ENCODE measurements around the gene COL4A2. TPM values are rescaled to one million over a fixed set of nuclear protein-coding genes. Genes with fewer than 3 reads are reported as not detected.

The COL4A2 gene
- polyA plus RNA-seq, 1 donor (not counting 4 experiments of a cell fraction or from before 2014, with no cell fraction given): 30.7 TPM

GRCh38 chr13:110553417-110553816 is 246.3 kb downstream of the COL4A2 start:
- H3K4me1 ChIP-seq (ENCODE audit: control insufficient read depth, extremely low read depth, insufficient read depth, low read length): no peaks in the 10 kb centered on the region
- H3K27ac ChIP-seq (ENCODE audit: control insufficient read depth, insufficient read depth, low read length): no peak overlapping the region
- H2AFZ ChIP-seq (ENCODE audit: control insufficient read depth, low read length): no peak overlapping the region
- H3K79me2 ChIP-seq (ENCODE audit: control insufficient read depth, insufficient read depth, low read length): no peaks in the 10 kb centered on the region
- no peaks in the 10 kb centered on the region for H4K20me1 ChIP-seq (ENCODE audit: control insufficient read depth, extremely low read depth, insufficient read depth, low read length)
- dilution Hi-C loops (cut with MboI; ENCODE audit: extremely low pct_ligation_motif_present, low sequenced_read_pairs): no loop called here
- H3K36me3 ChIP-seq (ENCODE audit: control insufficient read depth in 2 of 2, extremely low read depth in 1 of 2, insufficient read depth in 2 of 2, low read length in 2 of 2): no peaks in the 10 kb centered on the region
- DNase-seq (ENCODE audit: low read depth, low spot score) (no peak), FAIRE-seq (no peak)
- H3K9me3 ChIP-seq (ENCODE audit: control insufficient read depth, low read depth, low read length): no peaks in the 10 kb centered on the region
- no peak overlapping the region for H3K4me2 ChIP-seq (ENCODE audit: control insufficient read depth, extremely low read depth, insufficient read depth, low read depth, low read length)
- H3K27me3 ChIP-seq (ENCODE audit: control insufficient read depth, extremely low read depth, insufficient read depth, low read length): no peaks in the 10 kb centered on the region
- no peak overlapping the region for H3K9ac ChIP-seq (ENCODE audit: control insufficient read depth, extremely low read depth, insufficient read depth, low read length)
- H3K4me3 ChIP-seq (ENCODE audit: control insufficient read depth in 2 of 3, extremely low read depth in 1 of 3, insufficient read depth in 2 of 3, low read depth in 1 of 3, low read length in 3 of 3): no peak overlapping the region
- H3K9me1 ChIP-seq (ENCODE audit: control insufficient read depth, extremely low read depth, insufficient read depth, low read length): no peaks in the 10 kb centered on the region
- TF ChIP-seq CTCF (optimal IDR thresholded peaks at IDR 0.05 in 1 of 3, IDR thresholded peaks at IDR 0.05 in 1 of 3, conservative IDR thresholded peaks at IDR 0.05 in 1 of 3; ENCODE audit: extremely low read depth in 1 of 3, insufficient read depth in 2 of 3, low read length in 3 of 3) (no peak), EZH2 (IDR thresholded peaks at IDR 0.05; ENCODE audit: low read length) (no peak)

- H3K27me3 ChIP-seq (ENCODE audit: control insufficient read depth, extremely low read depth, insufficient read depth, low read length): no peaks in the 10 kb centered on the region
- no peaks in the 10 kb centered on the region for H3K4me1 ChIP-seq (ENCODE audit: control insufficient read depth, extremely low read depth, insufficient read depth, low read length)
- dilution Hi-C loops (cut with MboI; ENCODE audit: extremely low pct_ligation_motif_present, low sequenced_read_pairs): no loop called here
- H3K4me3 ChIP-seq (ENCODE audit: control insufficient read depth in 2 of 3, extremely low read depth in 1 of 3, insufficient read depth in 2 of 3, low read depth in 1 of 3, low read length in 3 of 3): no peak overlapping the region
- no peak for TF ChIP-seq CTCF (optimal IDR thresholded peaks at IDR 0.05 in 1 of 3, IDR thresholded peaks at IDR 0.05 in 1 of 3, conservative IDR thresholded peaks at IDR 0.05 in 1 of 3; ENCODE audit: extremely low read depth in 1 of 3, insufficient read depth in 2 of 3, low read length in 3 of 3)
- no peak for TF ChIP-seq EZH2 (IDR thresholded peaks at IDR 0.05; ENCODE audit: low read length)
- DNase-seq (ENCODE audit: low read depth, low spot score): no peak
- H2AFZ ChIP-seq (ENCODE audit: control insufficient read depth, low read length): no peak overlapping the region
- H3K36me3 ChIP-seq (ENCODE audit: control insufficient read depth in 2 of 2, extremely low read depth in 1 of 2, insufficient read depth in 2 of 2, low read length in 2 of 2): no peaks in the 10 kb centered on the region
- no peaks in the 10 kb centered on the region for H4K20me1 ChIP-seq (ENCODE audit: control insufficient read depth, extremely low read depth, insufficient read depth, low read length)
- no peak overlapping the region for H3K27ac ChIP-seq (ENCODE audit: control insufficient read depth, insufficient read depth, low read length)
- no peaks in the 10 kb centered on the region for H3K9me3 ChIP-seq (ENCODE audit: control insufficient read depth, low read depth, low read length)
- no peaks in the 10 kb centered on the region for H3K9me1 ChIP-seq (ENCODE audit: control insufficient read depth, extremely low read depth, insufficient read depth, low read length)
- H3K79me2 ChIP-seq (ENCODE audit: control insufficient read depth, insufficient read depth, low read length): no peaks in the 10 kb centered on the region
- H3K4me2 ChIP-seq (ENCODE audit: control insufficient read depth, extremely low read depth, insufficient read depth, low read depth, low read length): no peak overlapping the region
- FAIRE-seq: no peak
- H3K9ac ChIP-seq (ENCODE audit: control insufficient read depth, extremely low read depth, insufficient read depth, low read length): no peak overlapping the region
These were observed 247.2 kb downstream of the COL4A2 start for GRCh38 chr13:110554227-110554836.

Data from keratinocyte (primary cell).